Mesenchymal stem cell (in vitro differentiated cells and primary cell): ENCODE measurements around the gene COL27A1.

ENCODE experiments used
- DNase-seq: peaks from one replicate; pipeline ENCODE4 v3.0.0-alpha.2; 2013
- H2AFZ ChIP-seq: one replicate; pipeline ENCODE4 v1.6.1; 2013; ENCODE audit warnings: low read depth, mild to moderate bottlenecking, control low read depth, inconsistent platforms, low read length, moderate library complexity
- H2AK5ac ChIP-seq: 2 replicates; pipeline ENCODE4 v1.6.1; 2013; ENCODE audit warnings: low read length, moderate library complexity, mild to moderate bottlenecking, inconsistent platforms; ENCODE audit not compliant: severe bottlenecking
- H2BK120ac ChIP-seq: one replicate; pipeline ENCODE4 v1.6.1; 2013; ENCODE audit warnings: low read depth, mild to moderate bottlenecking, inconsistent platforms, low read length, moderate library complexity
- H2BK12ac ChIP-seq, 2 experiments: one replicate each; pipeline ENCODE4 v1.6.1; 2013; ENCODE audit warnings: inconsistent platforms in 2 of 2, low read length in 2 of 2, mild to moderate bottlenecking in 2 of 2, moderate library complexity in 2 of 2, control low read depth in 1 of 2
- H2BK15ac ChIP-seq: one replicate; pipeline ENCODE4 v1.6.1; 2013; ENCODE audit warnings: mild to moderate bottlenecking, low read depth, inconsistent platforms; ENCODE audit not compliant: poor library complexity, severe bottlenecking
- H2BK5ac ChIP-seq: 2 replicates; pipeline ENCODE4 v1.6.1; 2013; ENCODE audit warnings: low read depth, mild to moderate bottlenecking, low read length, control low read depth, inconsistent platforms; ENCODE audit not compliant: poor library complexity, severe bottlenecking
- H3K14ac ChIP-seq, 2 experiments: one replicate each; pipeline ENCODE4 v1.6.1; 2013; ENCODE audit warnings: inconsistent platforms in 2 of 2, low read length in 2 of 2, control low read depth in 1 of 2, mild to moderate bottlenecking in 1 of 2, moderate library complexity in 1 of 2
- H3K18ac ChIP-seq, 2 experiments: one replicate each; pipeline ENCODE4 v1.6.1; 2013; ENCODE audit warnings: inconsistent platforms in 2 of 2, low read length in 2 of 2, control low read depth in 1 of 2, low read depth in 1 of 2, mild to moderate bottlenecking in 1 of 2
- H3K23ac ChIP-seq, 2 experiments: one replicate each; pipeline ENCODE4 v1.6.1; 2013; ENCODE audit warnings: inconsistent platforms in 2 of 2, low read length in 2 of 2, mild to moderate bottlenecking in 2 of 2, moderate library complexity in 2 of 2, control low read depth in 1 of 2
- H3K27ac ChIP-seq: 2 replicates; pipeline ENCODE4 v1.5.1; 2013; ENCODE audit warnings: mild to moderate bottlenecking, moderate library complexity, low read length, control low read depth, inconsistent platforms; ENCODE audit not compliant: poor library complexity, severe bottlenecking
- H3K27me3 ChIP-seq, 2 experiments: 2 replicates each; pipeline versions ENCODE4 v1.6.1 to v1.7.0; 2013; ENCODE audit warnings: low read length in 2 of 2, mild to moderate bottlenecking in 2 of 2, moderate library complexity in 2 of 2, control low read depth in 1 of 2, inconsistent platforms in 1 of 2; ENCODE audit not compliant: control insufficient read depth in 1 of 2, insufficient read depth in 1 of 2
- H3K36me3 ChIP-seq, 2 experiments: 2 replicates each; pipeline versions ENCODE4 v1.6.1 to v1.7.0; 2013; ENCODE audit warnings: low read length in 2 of 2, control low read depth in 1 of 2, inconsistent platforms in 1 of 2, low read depth in 1 of 2, mild to moderate bottlenecking in 1 of 2; ENCODE audit not compliant: insufficient read depth in 2 of 2, control insufficient read depth in 1 of 2
- H3K4ac ChIP-seq, 2 experiments: one replicate each; pipeline ENCODE4 v1.6.1; 2013; ENCODE audit warnings: inconsistent platforms in 2 of 2, low read length in 2 of 2, mild to moderate bottlenecking in 2 of 2, moderate library complexity in 2 of 2, control low read depth in 1 of 2, low read depth in 1 of 2
- H3K4me1 ChIP-seq: 2 replicates; pipeline ENCODE4 v1.6.1; 2013; ENCODE audit warnings: low read depth, low read length, control low read depth; ENCODE audit not compliant: control insufficient read depth, insufficient read depth
- H3K4me2 ChIP-seq: 2 replicates; pipeline ENCODE4 v1.6.1; 2013; ENCODE audit warnings: low read length, mild to moderate bottlenecking, inconsistent platforms; ENCODE audit not compliant: poor library complexity, severe bottlenecking
- H3K4me3 ChIP-seq, 2 experiments: 2 replicates each; pipeline versions ENCODE4 v1.5.1 to v1.7.0; 2013; ENCODE audit warnings: low read length in 2 of 2, mild to moderate bottlenecking in 2 of 2, control low read depth in 1 of 2, low read depth in 1 of 2; ENCODE audit not compliant: insufficient read depth in 1 of 2
- H3K79me1 ChIP-seq: replicated peaks from 2 replicates; pipeline ENCODE4 v1.6.1; 2013; ENCODE audit warnings: mild to moderate bottlenecking, control low read depth, low read length, inconsistent platforms; ENCODE audit not compliant: poor library complexity, severe bottlenecking
- H3K9ac ChIP-seq: 2 replicates; pipeline ENCODE4 v1.7.0; 2013; ENCODE audit warnings: mild to moderate bottlenecking, low read length, moderate library complexity
- H3K9me3 ChIP-seq: 2 replicates; pipeline ENCODE4 v1.7.0; 2013; ENCODE audit warnings: mild to moderate bottlenecking, low read length; ENCODE audit not compliant: control insufficient read depth
- H4K8ac ChIP-seq: one replicate; pipeline ENCODE4 v1.6.1; 2013; ENCODE audit warnings: inconsistent platforms, mild to moderate bottlenecking, low read length, moderate library complexity
- H4K91ac ChIP-seq: one replicate; pipeline ENCODE4 v1.6.1; 2013; ENCODE audit warnings: mild to moderate bottlenecking, low read length, inconsistent platforms
- WGBS: methylation state at CpG from one replicate; pipeline ENCODE4 v1.1.7; 2013; ENCODE audit warnings: mixed read lengths; 5-methylcytosine and 5-hydroxymethylcytosine counted together

Gene COL27A1

GRCh38 chr9:114178076-114178475 lies 22.7 kb downstream of the COL27A1 start:
- peak overlapping the region; percentile 64 to 92 for H3K18ac ChIP-seq
- peak overlapping the region; percentile 71 for H2AK5ac ChIP-seq
- H3K27ac ChIP-seq, result peak overlapping the region; percentile 68
- peaks cover 72% of the 10 kb centered on the region for H3K4me1 ChIP-seq
- peak overlapping the region; percentile 45 for H4K8ac ChIP-seq
- H3K4ac ChIP-seq, result peak overlapping the region; percentile 15 to 84
- H2BK12ac ChIP-seq, result peak overlapping the region; percentile 87 to 93
- H3K4me2 ChIP-seq, result no peak overlapping the region
- peak overlapping the region; percentile 73 for H4K91ac ChIP-seq
- H2BK15ac ChIP-seq, result peak overlapping the region; percentile 60
- no peak overlapping the region for H2BK5ac ChIP-seq
- H3K27me3 ChIP-seq, result no peaks in the 10 kb centered on the region
- H2AFZ ChIP-seq, result no peak overlapping the region
- H3K9ac ChIP-seq, result no peak overlapping the region
- 71% methylated on average over 8 of the region's 8 CpGs for WGBS
- H3K14ac ChIP-seq, result peak overlapping the region in 1 of 2 experiments; percentile 88
- peaks cover 0 to 30% of the 10 kb centered on the region in 2 experiments for H3K36me3 ChIP-seq
- peaks cover 34% of the 10 kb centered on the region for H3K79me1 ChIP-seq
- no peak overlapping the region for H3K4me3 ChIP-seq
- no peak overlapping the region for H3K23ac ChIP-seq
- H2BK120ac ChIP-seq, result peak overlapping the region; percentile 56
- no peaks in the 10 kb centered on the region for H3K9me3 ChIP-seq
- no peak for DNase-seq

- H3K27me3 ChIP-seq, result no peaks in the 10 kb centered on the region
- peak overlapping the region; percentile 71 for H2AK5ac ChIP-seq
- H3K4me2 ChIP-seq, result no peak overlapping the region
- H2BK15ac ChIP-seq, result peak overlapping the region; percentile 82
- peaks cover 66% of the 10 kb centered on the region for H3K4me1 ChIP-seq
- no peak overlapping the region for H2AFZ ChIP-seq
- peak overlapping the region; percentile 36 for H4K8ac ChIP-seq
- H3K18ac ChIP-seq, result peak overlapping the region; percentile 52 to 92
- peak overlapping the region in 1 of 2 experiments; percentile 58 for H3K14ac ChIP-seq
- H3K4me3 ChIP-seq, result no peak overlapping the region
- WGBS, result 93% methylated on average over 8 of the region's 10 CpGs
- H3K27ac ChIP-seq, result no peak overlapping the region
- H2BK12ac ChIP-seq, result peak overlapping the region; percentile 93 to 98
- peak overlapping the region in 1 of 2 experiments; percentile 64 for H3K23ac ChIP-seq
- H3K4ac ChIP-seq, result peak overlapping the region; percentile 52 to 64
- H3K9me3 ChIP-seq, result no peaks in the 10 kb centered on the region
- peak overlapping the region; percentile 73 for H4K91ac ChIP-seq
- peaks cover 37% of the 10 kb centered on the region for H3K79me1 ChIP-seq
- DNase-seq, result peak; percentile 29
- H3K9ac ChIP-seq, result no peak overlapping the region
- H2BK5ac ChIP-seq, result no peak overlapping the region
- H2BK120ac ChIP-seq, result peak overlapping the region; percentile 56
- H3K36me3 ChIP-seq, result peaks cover 0 to 38% of the 10 kb centered on the region in 2 experiments
These were observed 23.6 kb downstream of the COL27A1 start for GRCh38 chr9:114178756-114179450.

- Histone ChIP-seq H3K23ac (no peak overlapping the region), H3K36me3 (peaks cover 0 to 44% of the 10 kb centered on the region in 2 experiments), H2BK15ac (no peak overlapping the region), H2AK5ac (no peak overlapping the region), H2BK12ac (peak overlapping the region in 1 of 2 experiments; percentile 98), H3K4me1 (peaks cover 60% of the 10 kb centered on the region), H3K27me3 (no peaks in the 10 kb centered on the region), H3K4ac (peak overlapping the region in 1 of 2 experiments; percentile 42), H3K14ac (no peak overlapping the region), H3K79me1 (peaks cover 39% of the 10 kb centered on the region), H3K18ac (peak overlapping the region in 1 of 2 experiments; percentile 42), H4K91ac (no peak overlapping the region), H3K9me3 (no peaks in the 10 kb centered on the region), H2AFZ (no peak overlapping the region), H3K4me2 (no peak overlapping the region), H3K27ac (no peak overlapping the region), H3K9ac (no peak overlapping the region), H2BK5ac (no peak overlapping the region), H3K4me3 (no peak overlapping the region), H2BK120ac (no peak overlapping the region), H4K8ac (no peak overlapping the region)
- WGBS, result 100% methylated on average over 2 of the region's 2 CpGs
- no peak for DNase-seq
These were observed 24.2 kb downstream of the COL27A1 start for GRCh38 chr9:114179516-114179915.

GRCh38 chr9:114180696-114181606 lies 25.6 kb downstream of the COL27A1 start:
- WGBS, result 34% methylated on average over 14 of the region's 14 CpGs

More at GRCh38 chr9:114180696-114181606, 25.6 kb downstream of the COL27A1 start:
- Histone ChIP-seq H3K27me3 (no peaks in the 10 kb centered on the region), H3K14ac (peak overlapping the region in 1 of 2 experiments; percentile 57), H2AFZ (no peak overlapping the region), H2BK12ac (peak overlapping the region; percentile 73 to 98), H3K9me3 (no peaks in the 10 kb centered on the region), H2BK120ac (peak overlapping the region; percentile 45), H3K4me3 (no peak overlapping the region), H3K4me2 (peak overlapping the region; percentile 57), H2BK5ac (no peak overlapping the region), H3K79me1 (peaks cover 46% of the 10 kb centered on the region), H4K8ac (peak overlapping the region; percentile 85), H3K4me1 (peaks cover 49% of the 10 kb centered on the region), H2BK15ac (peak overlapping the region; percentile 64), H2AK5ac (peak overlapping the region; percentile 86), H3K23ac (no peak overlapping the region), H3K9ac (no peak overlapping the region), H3K27ac (peak overlapping the region; percentile 78), H4K91ac (peak overlapping the region; percentile 88), H3K4ac (peak overlapping the region in 1 of 2 experiments; percentile 95), H3K36me3 (peaks cover 6 to 59% of the 10 kb centered on the region in 2 experiments), H3K18ac (peak overlapping the region; percentile 76 to 95)
- peak; percentile 83 for DNase-seq
